ENCODE results near the gene CMTR2. TPM values are rescaled to one million over a fixed set of nuclear protein-coding genes. Genes with fewer than 3 reads are reported as not detected.
"Not testable (repeated sequence)": the region's sequence is repeated elsewhere in the genome, so short reads cannot be mapped to it uniquely, and the experiment has no call there.

Gene CMTR2, protein sequence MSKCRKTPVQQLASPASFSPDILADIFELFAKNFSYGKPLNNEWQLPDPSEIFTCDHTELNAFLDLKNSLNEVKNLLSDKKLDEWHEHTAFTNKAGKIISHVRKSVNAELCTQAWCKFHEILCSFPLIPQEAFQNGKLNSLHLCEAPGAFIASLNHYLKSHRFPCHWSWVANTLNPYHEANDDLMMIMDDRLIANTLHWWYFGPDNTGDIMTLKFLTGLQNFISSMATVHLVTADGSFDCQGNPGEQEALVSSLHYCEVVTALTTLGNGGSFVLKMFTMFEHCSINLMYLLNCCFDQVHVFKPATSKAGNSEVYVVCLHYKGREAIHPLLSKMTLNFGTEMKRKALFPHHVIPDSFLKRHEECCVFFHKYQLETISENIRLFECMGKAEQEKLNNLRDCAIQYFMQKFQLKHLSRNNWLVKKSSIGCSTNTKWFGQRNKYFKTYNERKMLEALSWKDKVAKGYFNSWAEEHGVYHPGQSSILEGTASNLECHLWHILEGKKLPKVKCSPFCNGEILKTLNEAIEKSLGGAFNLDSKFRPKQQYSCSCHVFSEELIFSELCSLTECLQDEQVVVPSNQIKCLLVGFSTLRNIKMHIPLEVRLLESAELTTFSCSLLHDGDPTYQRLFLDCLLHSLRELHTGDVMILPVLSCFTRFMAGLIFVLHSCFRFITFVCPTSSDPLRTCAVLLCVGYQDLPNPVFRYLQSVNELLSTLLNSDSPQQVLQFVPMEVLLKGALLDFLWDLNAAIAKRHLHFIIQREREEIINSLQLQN
- polyA plus RNA-seq = 1 to 10 TPM; 8.8 to 9.8 TPM

DNA sequence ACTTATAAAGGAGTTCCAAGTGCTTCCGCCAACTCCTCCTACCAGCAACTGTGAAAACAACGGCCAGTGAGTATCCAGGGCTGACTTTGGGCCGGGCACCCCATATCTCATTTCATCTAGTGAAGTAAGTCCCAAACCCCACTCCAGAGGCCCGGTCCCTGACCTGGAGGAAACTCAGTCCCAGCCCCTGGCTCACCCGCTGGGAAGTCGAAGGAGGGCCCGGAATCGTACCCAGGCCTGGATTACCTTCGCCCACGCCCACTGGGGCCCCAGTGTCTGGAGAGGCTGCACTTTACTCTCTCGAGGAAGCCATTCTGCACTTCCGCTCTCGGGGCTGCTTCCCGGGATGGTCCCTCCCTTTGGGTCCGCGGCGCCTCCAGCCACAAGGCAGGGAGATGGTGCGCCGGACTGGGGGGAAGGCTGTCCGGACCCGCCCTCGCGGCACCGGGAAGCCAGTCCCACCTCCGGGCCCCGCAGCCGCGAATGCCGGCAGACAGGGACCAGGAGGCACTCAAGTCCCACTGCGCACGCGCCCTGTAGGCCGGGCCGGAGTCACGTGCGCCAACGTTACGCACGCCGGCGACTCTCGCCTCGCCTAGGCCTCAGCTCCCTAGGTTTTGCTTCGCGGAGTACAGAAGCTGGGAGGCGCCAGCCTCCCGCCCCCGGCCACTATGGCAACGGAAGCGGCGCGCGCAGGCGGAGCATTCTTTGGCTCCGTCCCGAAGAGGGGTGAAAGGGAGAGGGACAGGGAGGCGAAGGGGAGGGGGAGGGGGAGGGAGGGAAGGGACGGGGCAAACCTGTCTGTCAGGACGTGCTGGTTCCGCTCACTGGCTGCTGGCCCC is at the start of gene CMTR2:
Gene CMTR2, minus strand, starts transcription at position 513 of the 842 bp plus-strand sequence. CDS start 3,482 bp downstream, outside the sequence.
- Histone ChIP-seq H3K36me3 (ENCODE audit: control insufficient read depth in 2 of 2, insufficient read depth in 2 of 2, low read length in 1 of 2) (peaks cover 5% of the 10 kb centered on the region in 2 donors), H3K4me3 (ENCODE audit: low read depth in 1 of 2, low read length in 2 of 2) (peak within 1 kb of the TSS; percentile 79 to 84), H3K4me1 (ENCODE audit: control insufficient read depth in 2 of 2, insufficient read depth in 2 of 2, low read length in 1 of 2) (peaks cover 0 to 4% of the 10 kb centered on the region in 2 donors), H3K27me3 (ENCODE audit: control insufficient read depth in 1 of 2, insufficient read depth in 2 of 2, low read length in 2 of 2) (no peaks in the 10 kb centered on the region), H3K9me3 (ENCODE audit: control insufficient read depth in 2 of 2, insufficient read depth in 1 of 2, low read depth in 1 of 2, low read length in 1 of 2) (no peaks in the 10 kb centered on the region), H3K27ac (ENCODE audit: low read depth in 2 of 2, low read length in 1 of 2) (peak within 1 kb of the TSS; percentile 94 to 98)
- WGBS, 2 donors = 0 to 1% methylated on average over 55 to 60 of the region's 60 CpGs

DNA sequence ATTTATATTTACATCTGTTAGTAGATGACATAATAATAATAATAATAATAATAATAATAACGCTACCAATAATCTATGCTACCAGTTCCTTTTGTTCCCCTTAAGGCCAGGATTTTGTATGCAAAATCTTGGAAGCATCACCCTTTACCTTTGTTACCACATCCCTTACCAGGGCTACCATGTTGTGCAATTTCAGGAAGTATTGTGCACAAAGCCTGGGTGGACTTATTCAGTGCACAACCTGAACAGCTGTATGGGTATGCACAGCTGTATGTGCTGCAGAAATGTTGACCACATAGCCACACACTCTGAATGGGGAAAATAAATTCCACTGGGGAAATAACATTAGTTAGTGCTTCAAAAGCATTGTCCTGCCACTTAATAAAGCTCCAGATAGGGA is 49.4 kb upstream of the CMTR2 start:
- Histone ChIP-seq H3K9me3 (ENCODE audit: control insufficient read depth in 2 of 2, insufficient read depth in 1 of 2, low read depth in 1 of 2, low read length in 1 of 2) (peaks cover 0 to 2% of the 10 kb centered on the region in 2 donors), H3K27ac (ENCODE audit: low read depth in 2 of 2, low read length in 1 of 2) (no peak overlapping the region), H3K36me3 (ENCODE audit: control insufficient read depth in 2 of 2, insufficient read depth in 2 of 2, low read length in 1 of 2) (no peaks in the 10 kb centered on the region), H3K4me3 (ENCODE audit: low read depth in 1 of 2, low read length in 2 of 2) (no peak overlapping the region), H3K4me1 (ENCODE audit: control insufficient read depth in 2 of 2, insufficient read depth in 2 of 2, low read length in 1 of 2) (peaks cover 2 to 3% of the 10 kb centered on the region in 2 donors), H3K27me3 (ENCODE audit: control insufficient read depth in 1 of 2, insufficient read depth in 2 of 2, low read length in 2 of 2) (no peaks in the 10 kb centered on the region)
- 80 to 92% methylated on average over 1 of the region's 1 CpG for WGBS, 2 donors

DNA sequence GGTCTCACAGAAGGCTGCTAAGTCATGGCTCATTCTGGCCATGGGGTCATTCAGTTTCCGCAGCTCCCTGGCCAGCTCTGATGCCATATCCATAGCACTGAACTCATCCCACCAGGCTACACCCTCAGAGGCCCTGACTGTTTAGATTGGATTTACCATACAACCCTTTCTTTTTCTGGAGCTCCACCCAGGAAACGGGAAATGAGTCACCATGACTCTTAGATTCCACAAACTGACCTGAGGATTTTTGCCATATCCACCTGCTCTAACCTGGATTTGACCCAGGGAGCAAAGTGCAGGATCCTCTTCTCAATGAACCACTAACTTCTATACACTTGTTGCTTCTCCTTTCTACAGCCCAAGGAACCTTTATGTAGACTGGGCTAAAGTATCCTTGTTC is 49.0 kb upstream of the CMTR2 start:
- WGBS, 2 donors = 51 to 64% methylated on average over 2 of the region's 2 CpGs
- Histone ChIP-seq H3K27ac (ENCODE audit: low read depth in 2 of 2, low read length in 1 of 2) (peak overlapping the region in 1 of 2 donors; percentile 33), H3K4me3 (ENCODE audit: low read depth in 1 of 2, low read length in 2 of 2) (no peak overlapping the region), H3K9me3 (ENCODE audit: control insufficient read depth in 2 of 2, insufficient read depth in 1 of 2, low read depth in 1 of 2, low read length in 1 of 2) (peaks cover 0 to 2% of the 10 kb centered on the region in 2 donors), H3K27me3 (ENCODE audit: control insufficient read depth in 1 of 2, insufficient read depth in 2 of 2, low read length in 2 of 2) (no peaks in the 10 kb centered on the region), H3K36me3 (ENCODE audit: control insufficient read depth in 2 of 2, insufficient read depth in 2 of 2, low read length in 1 of 2) (no peaks in the 10 kb centered on the region), H3K4me1 (ENCODE audit: control insufficient read depth in 2 of 2, insufficient read depth in 2 of 2, low read length in 1 of 2) (peaks cover 2 to 3% of the 10 kb centered on the region in 2 donors)

DNA sequence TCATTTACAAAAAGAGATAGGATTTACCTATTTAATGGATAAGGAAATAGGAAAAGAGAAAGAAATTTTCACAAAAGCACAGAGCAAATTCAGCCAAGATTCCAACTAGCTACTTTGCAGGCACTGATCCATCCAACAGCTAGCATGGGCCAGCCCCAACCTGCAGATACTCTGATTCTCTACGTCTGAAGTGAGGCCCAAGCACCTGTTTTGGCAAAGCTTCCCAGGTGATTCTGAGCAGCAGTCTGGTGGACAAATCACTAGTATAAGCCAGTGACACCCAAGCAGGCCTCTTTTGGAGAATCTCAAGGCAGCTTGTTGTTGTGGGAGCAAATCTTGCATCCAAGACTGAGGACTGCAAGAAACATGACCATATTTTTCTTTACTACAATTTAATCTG is 48.4 kb upstream of the CMTR2 start:
- Histone ChIP-seq H3K4me3 (ENCODE audit: low read depth in 1 of 2, low read length in 2 of 2) (no peak overlapping the region), H3K9me3 (ENCODE audit: control insufficient read depth in 2 of 2, insufficient read depth in 1 of 2, low read depth in 1 of 2, low read length in 1 of 2) (peaks cover 0 to 2% of the 10 kb centered on the region in 2 donors), H3K36me3 (ENCODE audit: control insufficient read depth in 2 of 2, insufficient read depth in 2 of 2, low read length in 1 of 2) (no peaks in the 10 kb centered on the region), H3K4me1 (ENCODE audit: control insufficient read depth in 2 of 2, insufficient read depth in 2 of 2, low read length in 1 of 2) (peaks cover 2 to 3% of the 10 kb centered on the region in 2 donors), H3K27me3 (ENCODE audit: control insufficient read depth in 1 of 2, insufficient read depth in 2 of 2, low read length in 2 of 2) (no peaks in the 10 kb centered on the region), H3K27ac (ENCODE audit: low read depth in 2 of 2, low read length in 1 of 2) (peak overlapping the region in 1 of 2 donors; percentile 33)
- WGBS, 2 donors = 37% methylated on average over 1 of the region's 1 CpG

DNA sequence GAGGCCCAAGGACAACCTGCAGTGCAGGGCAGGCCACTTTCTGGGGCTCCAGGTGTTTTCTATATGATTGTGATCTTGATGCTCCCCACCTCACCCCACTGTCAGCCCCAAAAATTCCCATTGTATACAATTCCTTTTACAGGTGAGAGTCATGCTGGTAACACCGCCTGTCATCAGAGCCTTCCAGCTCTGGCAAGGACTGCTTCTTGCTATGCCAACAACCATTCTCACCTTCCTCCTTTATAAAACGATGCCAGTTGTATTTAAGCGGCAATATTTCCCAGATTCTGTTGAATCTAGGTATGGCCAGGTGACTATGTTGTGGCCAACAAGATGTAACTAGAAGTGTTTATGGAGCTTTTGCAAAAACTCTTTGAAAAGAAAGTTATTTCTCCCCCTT is 38.9 kb upstream of the CMTR2 start:
- H3K27me3 ChIP-seq (ENCODE audit: control insufficient read depth in 1 of 2, insufficient read depth in 2 of 2, low read length in 2 of 2) = no peaks in the 10 kb centered on the region
- H3K4me1 ChIP-seq (ENCODE audit: control insufficient read depth in 2 of 2, insufficient read depth in 2 of 2, low read length in 1 of 2) = no peaks in the 10 kb centered on the region
- H3K4me3 ChIP-seq (ENCODE audit: low read depth in 1 of 2, low read length in 2 of 2) = no peak overlapping the region
- no peak overlapping the region for H3K27ac ChIP-seq (ENCODE audit: low read depth in 2 of 2, low read length in 1 of 2)
- H3K9me3 ChIP-seq (ENCODE audit: control insufficient read depth in 2 of 2, insufficient read depth in 1 of 2, low read depth in 1 of 2, low read length in 1 of 2) = peaks cover 0 to 2% of the 10 kb centered on the region in 2 donors
- WGBS, 2 donors = 79 to 86% methylated on average over 3 of the region's 3 CpGs
- H3K36me3 ChIP-seq (ENCODE audit: control insufficient read depth in 2 of 2, insufficient read depth in 2 of 2, low read length in 1 of 2) = no peaks in the 10 kb centered on the region

DNA sequence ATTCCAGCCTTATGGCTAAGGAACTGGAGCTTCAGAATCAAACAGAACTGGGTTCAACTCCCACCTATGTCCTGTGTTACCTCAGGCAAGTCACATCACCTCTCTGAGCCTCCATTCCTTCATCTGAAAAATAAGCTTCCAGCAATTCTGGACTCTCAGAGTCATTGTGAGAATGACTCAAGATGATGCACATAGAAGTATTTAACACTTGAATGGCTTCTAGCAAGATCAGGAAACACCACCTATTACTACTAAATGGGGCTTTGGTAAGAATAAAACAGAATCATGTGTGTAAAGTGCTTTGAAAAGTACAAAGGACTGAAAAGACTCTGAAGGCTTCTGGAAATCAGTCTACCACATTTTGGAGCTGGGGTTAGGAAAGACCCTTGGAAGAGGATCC is 38.5 kb upstream of the CMTR2 start:
- no peak overlapping the region for H3K4me3 ChIP-seq (ENCODE audit: low read depth in 1 of 2, low read length in 2 of 2)
- no peaks in the 10 kb centered on the region for H3K27me3 ChIP-seq (ENCODE audit: control insufficient read depth in 1 of 2, insufficient read depth in 2 of 2, low read length in 2 of 2)
- H3K36me3 ChIP-seq (ENCODE audit: control insufficient read depth in 2 of 2, insufficient read depth in 2 of 2, low read length in 1 of 2) = no peaks in the 10 kb centered on the region
- H3K9me3 ChIP-seq (ENCODE audit: control insufficient read depth in 2 of 2, insufficient read depth in 1 of 2, low read depth in 1 of 2, low read length in 1 of 2) = peaks cover 0 to 2% of the 10 kb centered on the region in 2 donors
- no peaks in the 10 kb centered on the region for H3K4me1 ChIP-seq (ENCODE audit: control insufficient read depth in 2 of 2, insufficient read depth in 2 of 2, low read length in 1 of 2)
- no peak overlapping the region for H3K27ac ChIP-seq (ENCODE audit: low read depth in 2 of 2, low read length in 1 of 2)

DNA sequence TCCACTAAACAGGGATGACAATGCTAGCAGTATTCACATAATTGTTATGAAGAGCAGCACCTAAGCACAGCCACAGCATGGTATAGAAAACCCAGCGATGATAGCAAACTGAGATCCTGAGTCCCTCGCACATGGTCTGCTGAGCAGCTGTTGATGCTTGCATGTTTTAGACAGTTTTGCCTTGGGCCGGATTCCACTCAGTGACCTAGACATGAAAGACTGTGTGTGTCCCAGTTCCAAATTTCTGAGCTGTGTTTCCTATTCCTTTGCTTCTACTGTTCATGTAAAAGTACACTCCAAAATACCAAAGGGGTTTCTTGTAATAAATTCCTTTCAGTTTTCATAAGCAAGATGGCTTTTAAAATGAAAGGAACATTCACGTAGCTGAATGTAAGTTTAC is 30.8 kb upstream of the CMTR2 start:
- Histone ChIP-seq H3K4me3 (ENCODE audit: low read depth in 1 of 2, low read length in 2 of 2) (no peak overlapping the region), H3K36me3 (ENCODE audit: control insufficient read depth in 2 of 2, insufficient read depth in 2 of 2, low read length in 1 of 2) (no peaks in the 10 kb centered on the region), H3K4me1 (ENCODE audit: control insufficient read depth in 2 of 2, insufficient read depth in 2 of 2, low read length in 1 of 2) (no peaks in the 10 kb centered on the region), H3K9me3 (ENCODE audit: control insufficient read depth in 2 of 2, insufficient read depth in 1 of 2, low read depth in 1 of 2, low read length in 1 of 2) (no peaks in the 10 kb centered on the region), H3K27me3 (ENCODE audit: control insufficient read depth in 1 of 2, insufficient read depth in 2 of 2, low read length in 2 of 2) (no peaks in the 10 kb centered on the region), H3K27ac (ENCODE audit: low read depth in 2 of 2, low read length in 1 of 2) (no peak overlapping the region)
- WGBS, 2 donors = 77 to 80% methylated on average over 4 of the region's 4 CpGs

DNA sequence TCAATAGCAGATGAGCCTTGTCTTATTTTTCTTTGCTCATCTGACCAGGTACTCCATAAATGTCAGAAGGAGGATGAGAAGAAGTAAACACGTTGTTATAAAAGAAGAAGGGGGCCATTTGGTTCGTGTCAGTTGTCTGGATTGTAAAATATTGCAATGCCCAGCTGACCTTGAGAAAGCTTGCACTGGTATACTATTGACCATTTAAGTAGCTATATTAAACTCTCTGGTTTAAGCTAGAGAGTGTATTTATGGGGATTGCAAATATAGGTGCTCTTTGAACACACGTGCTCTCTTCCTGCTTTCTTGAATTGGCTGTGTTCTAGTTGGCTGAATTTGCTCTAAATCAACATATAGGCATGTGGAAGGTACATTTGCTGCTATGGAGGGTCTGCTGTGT is 26.1 kb upstream of the CMTR2 start:
- Histone ChIP-seq H3K4me1 (ENCODE audit: control insufficient read depth in 2 of 2, insufficient read depth in 2 of 2, low read length in 1 of 2) (no peaks in the 10 kb centered on the region), H3K27ac (ENCODE audit: low read depth in 2 of 2, low read length in 1 of 2) (no peak overlapping the region), H3K9me3 (ENCODE audit: control insufficient read depth in 2 of 2, insufficient read depth in 1 of 2, low read depth in 1 of 2, low read length in 1 of 2) (no peaks in the 10 kb centered on the region), H3K27me3 (ENCODE audit: control insufficient read depth in 1 of 2, insufficient read depth in 2 of 2, low read length in 2 of 2) (no peaks in the 10 kb centered on the region), H3K4me3 (ENCODE audit: low read depth in 1 of 2, low read length in 2 of 2) (no peak overlapping the region), H3K36me3 (ENCODE audit: control insufficient read depth in 2 of 2, insufficient read depth in 2 of 2, low read length in 1 of 2) (no peaks in the 10 kb centered on the region)
- 19 to 21% methylated on average over 3 of the region's 3 CpGs for WGBS, 2 donors

DNA sequence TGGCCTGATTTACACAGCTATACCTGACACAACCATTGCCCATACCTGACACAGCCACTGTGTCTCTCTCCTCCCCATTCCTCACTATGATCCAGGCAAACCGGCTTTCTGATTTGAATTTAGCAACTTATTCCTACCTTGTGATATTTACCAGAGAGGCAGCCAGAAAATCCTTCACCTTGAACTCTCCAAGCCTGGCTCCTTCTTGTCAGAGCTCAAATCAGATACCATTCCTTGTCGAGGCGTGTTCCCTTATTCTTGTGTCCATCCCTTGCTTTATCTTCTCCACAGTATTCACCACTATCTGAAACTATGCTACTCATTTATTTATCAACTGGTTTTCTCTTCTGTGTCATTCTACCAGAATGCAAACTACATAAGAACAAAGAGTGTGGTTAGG is 24.4 kb upstream of the CMTR2 start:
- not testable (repeated sequence) for H3K9me3 ChIP-seq (ENCODE audit: control insufficient read depth in 2 of 2, insufficient read depth in 1 of 2, low read depth in 1 of 2, low read length in 1 of 2); H3K4me3 ChIP-seq (ENCODE audit: low read depth in 1 of 2, low read length in 2 of 2); H3K36me3 ChIP-seq (ENCODE audit: control insufficient read depth in 2 of 2, insufficient read depth in 2 of 2, low read length in 1 of 2); H3K27ac ChIP-seq (ENCODE audit: low read depth in 2 of 2, low read length in 1 of 2); H3K27me3 ChIP-seq (ENCODE audit: control insufficient read depth in 1 of 2, insufficient read depth in 2 of 2, low read length in 2 of 2); H3K4me1 ChIP-seq (ENCODE audit: control insufficient read depth in 2 of 2, insufficient read depth in 2 of 2, low read length in 1 of 2)
- WGBS, 2 donors = 66 to 72% methylated on average over 3 of the region's 3 CpGs

All from esophagus (tissue), 2 donors.